ENCODE measurements around the gene NXPE4.
"Not testable (repeated sequence)": the region's sequence is repeated elsewhere in the genome, so short reads cannot be mapped to it uniquely, and the experiment has no call there.

The NXPE4 gene

DNA sequence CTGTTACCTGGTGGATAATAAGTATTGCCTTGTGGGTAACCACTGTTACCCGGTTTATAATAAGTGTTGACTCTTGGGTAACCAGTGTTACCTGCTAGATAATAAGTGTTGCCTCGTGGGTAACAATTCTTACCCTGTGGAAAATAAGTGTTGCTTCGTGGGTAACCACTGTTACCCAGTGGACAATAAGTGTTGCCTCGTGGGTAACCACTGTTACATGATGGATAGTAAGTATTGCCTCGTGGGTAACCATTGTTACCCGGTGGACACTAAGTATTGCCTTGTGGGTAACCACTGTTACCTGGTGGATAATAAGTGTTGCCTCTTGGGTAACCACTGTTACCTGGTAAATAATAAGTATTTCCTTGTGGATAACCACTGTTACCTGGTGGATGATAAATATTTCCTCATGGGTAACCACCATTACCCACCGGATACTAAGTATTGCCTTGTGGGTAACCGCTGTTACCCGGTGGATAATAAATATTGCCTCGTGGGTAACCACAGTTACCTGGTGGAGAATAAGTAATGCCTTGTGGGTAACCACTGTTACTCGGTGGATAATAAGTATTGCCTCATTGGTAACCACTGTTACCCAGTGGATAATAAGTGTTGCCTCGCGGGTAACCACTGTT lies 8.7 kb upstream of the NXPE4 start:
- Histone ChIP-seq H3K4me3 (ENCODE audit: low read length) (no peak overlapping the region), H3K27me3 (ENCODE audit: low read depth, low read length) (no peaks in the 10 kb centered on the region), H4K20me1 (ENCODE audit: insufficient read depth, low read length) (no peaks in the 10 kb centered on the region), H3K9ac (ENCODE audit: low read length) (no peak overlapping the region), H3K9me3 (ENCODE audit: insufficient read depth, low read length) (no peaks in the 10 kb centered on the region), H3K79me2 (ENCODE audit: low read length) (no peaks in the 10 kb centered on the region), H3K4me1 (ENCODE audit: low read length) (no peaks in the 10 kb centered on the region), H3K27ac (ENCODE audit: low read length) (no peak overlapping the region), H3K4me2 (ENCODE audit: low read length) (no peak overlapping the region), H3K36me3 (replicated peaks; ENCODE audit: low read depth, low read length) (no peaks in the 10 kb centered on the region), H2AFZ (ENCODE audit: low read depth, low read length) (no peak overlapping the region)
- TF ChIP-seq EZH2phosphoT487 (IDR thresholded peaks at IDR 0.05; ENCODE audit: low read depth), result no peak
- TF ChIP-seq CTCF (IDR thresholded peaks at IDR 0.05; ENCODE audit: low read depth, low read length), result no peak

GRCh38 chr11:114603151-114603550 lies 7.6 kb upstream of the NXPE4 start:
- H3K9ac ChIP-seq (ENCODE audit: low read length); H4K20me1 ChIP-seq (ENCODE audit: insufficient read depth, low read length); H3K9me3 ChIP-seq (ENCODE audit: insufficient read depth, low read length); H3K79me2 ChIP-seq (ENCODE audit: low read length); H2AFZ ChIP-seq (ENCODE audit: low read depth, low read length); H3K36me3 ChIP-seq (replicated peaks; ENCODE audit: low read depth, low read length); H3K27me3 ChIP-seq (ENCODE audit: low read depth, low read length); H3K4me3 ChIP-seq (ENCODE audit: low read length); H3K4me1 ChIP-seq (ENCODE audit: low read length); H3K4me2 ChIP-seq (ENCODE audit: low read length); H3K27ac ChIP-seq (ENCODE audit: low read length): not testable (repeated sequence)

DNA sequence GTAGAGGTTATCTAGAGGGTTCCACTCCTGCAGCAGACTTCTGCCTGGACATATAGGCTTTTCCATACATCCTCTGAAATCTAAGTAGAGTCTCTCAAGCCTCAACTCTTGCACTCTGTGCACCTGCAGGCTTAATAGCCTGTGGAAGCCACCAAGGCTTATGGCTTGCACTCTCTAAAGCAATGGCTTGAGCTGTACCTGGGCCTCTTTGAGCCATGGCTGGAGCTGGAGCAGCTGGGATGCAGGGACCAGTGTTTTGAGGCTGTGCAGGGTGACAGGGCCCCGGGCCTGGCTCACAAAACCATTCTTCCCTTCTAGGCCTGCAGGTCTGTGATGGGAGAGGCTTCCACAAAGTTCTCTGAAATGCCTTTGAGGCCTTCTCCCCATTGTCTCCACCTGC lies 2.9 kb upstream of the NXPE4 start:
- no peak overlapping the region for H3K4me2 ChIP-seq (ENCODE audit: low read length)
- H3K4me3 ChIP-seq (ENCODE audit: low read length), result no peak overlapping the region
- no peak overlapping the region for H3K9ac ChIP-seq (ENCODE audit: low read length)
- H3K79me2 ChIP-seq (ENCODE audit: low read length), result no peaks in the 10 kb centered on the region
- H3K27me3 ChIP-seq (ENCODE audit: low read depth, low read length), result 0 out of 2 replicates have a peak, but pooled peaks cover 4% of the 10 kb centered on the region
- H3K4me1 ChIP-seq (ENCODE audit: low read length), result no peaks in the 10 kb centered on the region
- no peak overlapping the region for H3K27ac ChIP-seq (ENCODE audit: low read length)
- no peak overlapping the region for H2AFZ ChIP-seq (ENCODE audit: low read depth, low read length)
- no peaks in the 10 kb centered on the region for H3K36me3 ChIP-seq (replicated peaks; ENCODE audit: low read depth, low read length)
- no peaks in the 10 kb centered on the region for H4K20me1 ChIP-seq (ENCODE audit: insufficient read depth, low read length)
- TF ChIP-seq CTCF (IDR thresholded peaks at IDR 0.05; ENCODE audit: low read depth, low read length) (no peak), EZH2phosphoT487 (IDR thresholded peaks at IDR 0.05; ENCODE audit: low read depth) (no peak)
- H3K9me3 ChIP-seq (ENCODE audit: insufficient read depth, low read length), result no peaks in the 10 kb centered on the region

DNA sequence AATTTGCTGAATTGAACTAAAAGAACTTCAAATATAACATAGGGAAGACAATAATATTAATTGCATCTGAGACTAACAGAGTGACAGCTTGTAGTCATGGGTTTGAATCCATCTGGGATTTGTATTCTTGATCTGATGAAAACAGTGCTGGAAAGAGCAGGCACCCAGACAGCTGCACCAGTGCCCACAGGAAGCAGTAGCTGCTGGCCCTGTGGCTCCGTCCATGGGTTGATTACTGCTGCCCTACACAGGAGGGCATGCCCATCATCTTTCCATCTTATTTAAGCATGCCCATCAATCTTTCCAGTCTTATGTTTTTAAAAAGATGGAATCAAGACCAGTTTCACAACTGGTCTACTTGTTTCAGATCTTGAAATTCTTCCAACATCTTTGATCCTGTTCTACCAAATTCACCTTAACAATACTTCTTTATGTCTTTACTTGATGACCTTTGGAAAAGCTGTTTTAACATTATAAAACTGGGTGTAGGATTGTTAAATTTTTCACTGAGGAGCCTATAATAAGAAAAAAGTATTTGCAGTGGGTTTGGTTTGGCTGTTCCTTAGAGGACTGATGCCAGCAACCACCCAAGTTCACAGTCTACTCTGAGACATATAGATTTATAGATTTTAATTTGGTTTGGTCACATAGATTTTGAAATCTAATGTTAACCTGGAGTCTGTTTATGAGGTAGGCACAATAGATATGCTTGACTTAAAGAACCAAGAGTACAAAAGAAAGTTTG lies 761 bp upstream of the NXPE4 start:
- no peaks in the 10 kb centered on the region for H4K20me1 ChIP-seq (ENCODE audit: insufficient read depth, low read length)
- H3K9ac ChIP-seq (ENCODE audit: low read length), result no peak overlapping the region
- no peak overlapping the region for H3K4me3 ChIP-seq (ENCODE audit: low read length)
- no peak overlapping the region for H3K27ac ChIP-seq (ENCODE audit: low read length)
- no peak for TF ChIP-seq CTCF (IDR thresholded peaks at IDR 0.05; ENCODE audit: low read depth, low read length)
- no peaks in the 10 kb centered on the region for H3K4me1 ChIP-seq (ENCODE audit: low read length)
- H3K27me3 ChIP-seq (ENCODE audit: low read depth, low read length), result 0 out of 2 replicates have a peak, but pooled peaks cover 4% of the 10 kb centered on the region
- H2AFZ ChIP-seq (ENCODE audit: low read depth, low read length), result no peak overlapping the region
- H3K36me3 ChIP-seq (replicated peaks; ENCODE audit: low read depth, low read length), result no peaks in the 10 kb centered on the region
- H3K9me3 ChIP-seq (ENCODE audit: insufficient read depth, low read length), result no peaks in the 10 kb centered on the region
- H3K79me2 ChIP-seq (ENCODE audit: low read length), result no peaks in the 10 kb centered on the region
- H3K4me2 ChIP-seq (ENCODE audit: low read length), result no peak overlapping the region
